Mesothelial cell of epicardium (in vitro differentiated cells): ENCODE results near the gene VCP. TPM values are rescaled to one million over a fixed set of nuclear protein-coding genes. Genes with fewer than 3 reads are reported as not detected.
A peak's percentile ranks its signal among the peaks of the same experiment; 100 is the strongest.

Source experiments
- DNase-seq, 2 experiments: peaks; one replicate each; pipeline ENCODE4 v3.0.0; 2021; ENCODE audit warnings: low spot score in 2 of 2; ENCODE audit not compliant: unreplicated experiment in 2 of 2
- H3K27ac Mint-ChIP-seq: 2 replicates; pipeline ENCODE4 v1.8.0; 2021; ENCODE audit warnings: mixed read lengths
- H3K27me3 Mint-ChIP-seq: 2 replicates; pipeline ENCODE4 v1.8.0; 2021; ENCODE audit warnings: low read depth, mixed read lengths
- H3K36me3 Mint-ChIP-seq: 2 replicates; pipeline ENCODE4 v1.8.0; 2021; ENCODE audit warnings: mixed read lengths
- H3K4me1 Mint-ChIP-seq: 2 replicates; pipeline ENCODE4 v1.8.0; 2021; ENCODE audit warnings: mixed read lengths
- H3K4me3 Mint-ChIP-seq: 2 replicates; pipeline ENCODE4 v1.8.0; 2021; ENCODE audit warnings: mild to moderate bottlenecking, moderate library complexity, mixed read lengths
- H3K9me3 Mint-ChIP-seq: 2 replicates; pipeline ENCODE4 v1.8.0; 2021; ENCODE audit warnings: mixed read lengths
- CTCF ChIP-seq: fragments of 200-600 bp; sonication (generic); IDR thresholded peaks from one replicate; pipeline ENCODE4 v1.5.0; 2021; ENCODE audit warnings: antibody characterized with exemption; ENCODE audit not compliant: unreplicated experiment
- total RNA-seq: library from RNA; stranded (reverse); gene quantifications from 3 replicates; pipeline ENCODE4 v1.2.1, GENCODE V29; 2021

The VCP gene
- total RNA-seq, 1 donor from 2014 or later = 317 TPM

- Mint-ChIP-seq H3K4me1 (peaks cover 38% of the 10 kb centered on the region), H3K4me3 (no peak overlapping the region), H3K9me3 (no peaks in the 10 kb centered on the region), H3K36me3 (peaks cover 7% of the 10 kb centered on the region), H3K27ac (no peak overlapping the region), H3K27me3 (no peaks in the 10 kb centered on the region)
- TF ChIP-seq CTCF = no peak
- no peak for DNase-seq
Observed at GRCh38 chr9:35074791-35075190, 2.4 kb upstream of the VCP start.

DNA sequence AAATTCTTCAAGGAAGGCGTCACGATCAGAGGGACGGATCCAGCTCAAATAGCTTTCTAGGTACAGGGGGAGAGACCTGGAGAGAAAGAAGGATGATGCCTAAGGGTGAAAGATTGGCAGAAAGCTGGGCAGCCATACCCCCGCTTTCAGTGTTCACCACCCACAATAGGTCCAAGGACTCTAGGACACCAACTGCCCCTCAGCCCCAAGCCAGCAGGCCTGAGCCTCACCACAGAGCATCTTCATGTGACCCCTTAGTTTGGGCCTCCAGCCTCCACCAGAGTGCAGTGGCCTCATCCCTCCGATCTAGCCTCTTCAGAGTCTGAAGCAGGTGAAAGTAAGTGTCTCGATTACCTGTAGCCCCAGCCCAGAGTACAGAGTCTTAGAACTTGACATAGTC, 1.7 kb upstream of the VCP start:
- H3K4me3 Mint-ChIP-seq = no peak overlapping the region
- no peak for DNase-seq
- TF ChIP-seq CTCF = no peak
- H3K27me3 Mint-ChIP-seq = no peaks in the 10 kb centered on the region
- H3K27ac Mint-ChIP-seq = peak overlapping the region; percentile 67
- H3K36me3 Mint-ChIP-seq = peaks cover 7% of the 10 kb centered on the region
- no peaks in the 10 kb centered on the region for H3K9me3 Mint-ChIP-seq
- H3K4me1 Mint-ChIP-seq = peaks cover 43% of the 10 kb centered on the region

DNA sequence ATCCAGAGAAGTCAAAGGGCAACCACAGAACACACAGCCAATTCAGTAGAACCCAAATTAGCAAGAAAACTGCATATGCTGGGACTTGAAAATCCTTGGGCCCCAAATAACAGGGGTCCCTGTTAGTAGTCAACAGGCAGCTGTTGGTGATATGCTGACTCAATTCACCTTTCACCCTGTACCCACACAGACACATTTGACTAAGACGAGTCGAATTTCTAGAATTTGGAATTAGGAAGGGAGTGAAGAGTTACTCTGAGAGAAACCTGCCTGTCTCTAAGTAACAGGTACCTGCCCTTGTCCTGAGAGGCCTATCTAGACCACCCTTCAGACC, 821 bp upstream of the VCP start:
- no peaks in the 10 kb centered on the region for H3K9me3 Mint-ChIP-seq
- peak overlapping the region; percentile 95 for H3K27ac Mint-ChIP-seq
- H3K4me3 Mint-ChIP-seq = no peak overlapping the region
- no peak for DNase-seq
- H3K4me1 Mint-ChIP-seq = peaks cover 43% of the 10 kb centered on the region
- peaks cover 7% of the 10 kb centered on the region for H3K36me3 Mint-ChIP-seq
- no peak for TF ChIP-seq CTCF
- H3K27me3 Mint-ChIP-seq = no peaks in the 10 kb centered on the region

GRCh38 chr9:35071814-35072460, 488 bp downstream of the VCP start:
- peak; percentile 29 for TF ChIP-seq CTCF
- Mint-ChIP-seq H3K4me3 (peak overlapping the region; percentile 92), H3K27ac (peak overlapping the region; percentile 98), H3K36me3 (peaks cover 16% of the 10 kb centered on the region), H3K4me1 (peaks cover 38% of the 10 kb centered on the region), H3K27me3 (no peaks in the 10 kb centered on the region), H3K9me3 (no peaks in the 10 kb centered on the region)
- DNase-seq = peak; percentile 55 to 80

DNA sequence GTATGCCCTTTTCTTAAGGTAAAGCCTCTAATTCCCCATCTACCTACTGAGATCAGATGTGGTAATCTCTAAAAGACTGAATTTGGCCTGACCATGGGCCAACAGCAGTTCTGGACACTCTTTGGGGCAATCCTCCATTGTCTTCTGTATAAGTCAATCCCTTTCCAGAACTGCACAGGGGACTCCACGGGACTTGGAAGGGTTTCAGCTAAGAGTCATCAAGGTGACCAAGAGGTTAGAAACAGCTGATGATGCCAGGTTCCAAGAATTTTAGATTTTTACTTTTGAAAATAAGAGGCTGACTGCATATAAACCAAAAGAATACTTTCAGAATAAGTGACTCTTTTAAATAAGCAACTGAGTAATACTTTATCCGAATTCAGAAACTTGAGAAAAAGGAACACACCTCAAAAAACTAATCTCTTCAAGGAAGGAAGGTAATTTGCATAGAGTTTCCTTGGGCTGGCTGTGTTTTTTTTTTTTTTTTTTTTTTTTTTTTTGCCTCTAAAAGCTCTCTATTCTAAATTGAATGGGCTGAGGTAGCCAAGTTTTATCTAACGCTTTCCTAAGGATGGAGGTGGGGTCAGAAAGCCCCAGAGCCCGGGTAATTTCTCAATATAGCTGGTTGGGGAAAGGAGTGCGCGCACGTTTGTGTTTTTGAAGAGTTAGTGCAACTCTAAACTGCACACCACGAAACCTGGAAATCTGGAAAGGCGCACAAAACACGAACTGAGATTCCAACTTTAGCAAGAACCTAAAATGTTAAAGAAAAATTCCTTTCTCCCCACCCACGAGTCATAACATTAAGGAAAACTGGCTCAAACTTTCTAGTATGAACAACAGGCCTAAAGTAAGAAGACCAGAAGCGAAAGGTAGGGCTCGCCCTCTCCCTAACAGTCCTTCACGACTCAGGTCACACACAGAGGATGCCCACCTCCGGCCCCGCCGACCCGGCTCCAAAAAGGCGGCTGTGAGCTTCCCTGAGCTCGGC, 1.3 kb downstream of the VCP start:
- peaks cover 38% of the 10 kb centered on the region for H3K4me1 Mint-ChIP-seq

More for the DNA sequence above, 1.3 kb downstream of the VCP start:
- Mint-ChIP-seq H3K27me3 (no peaks in the 10 kb centered on the region), H3K27ac (peak overlapping the region; percentile 98), H3K9me3 (no peaks in the 10 kb centered on the region), H3K4me3 (peak overlapping the region; percentile 92), H3K36me3 (peaks cover 21% of the 10 kb centered on the region)
- no peak for DNase-seq
- no peak for TF ChIP-seq CTCF
